ENCODE measurements around the gene TMEM221.

The TMEM221 gene

DNA sequence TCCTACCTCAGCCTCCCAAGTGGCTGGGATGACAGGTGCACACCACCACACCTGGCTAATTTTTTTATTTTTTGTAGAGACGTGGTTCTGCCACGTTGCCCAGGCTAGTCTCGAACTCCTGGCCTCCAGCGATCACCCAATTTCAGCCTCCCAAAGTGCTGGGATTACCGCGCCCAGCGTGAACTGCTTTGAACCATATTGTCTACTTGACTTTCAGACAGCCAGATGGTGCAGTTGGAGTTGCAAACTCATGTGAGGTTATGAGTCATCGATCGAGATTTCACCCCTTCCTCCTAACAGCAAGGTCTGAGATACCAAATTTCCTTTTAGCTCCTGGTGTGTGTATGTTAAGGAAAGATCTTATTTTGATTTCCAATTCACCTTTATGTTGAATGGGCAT, 24.6 kb upstream of the TMEM221 start:
- no peak for DNase-seq (ENCODE audit: low read depth in 2 of 2)

DNA sequence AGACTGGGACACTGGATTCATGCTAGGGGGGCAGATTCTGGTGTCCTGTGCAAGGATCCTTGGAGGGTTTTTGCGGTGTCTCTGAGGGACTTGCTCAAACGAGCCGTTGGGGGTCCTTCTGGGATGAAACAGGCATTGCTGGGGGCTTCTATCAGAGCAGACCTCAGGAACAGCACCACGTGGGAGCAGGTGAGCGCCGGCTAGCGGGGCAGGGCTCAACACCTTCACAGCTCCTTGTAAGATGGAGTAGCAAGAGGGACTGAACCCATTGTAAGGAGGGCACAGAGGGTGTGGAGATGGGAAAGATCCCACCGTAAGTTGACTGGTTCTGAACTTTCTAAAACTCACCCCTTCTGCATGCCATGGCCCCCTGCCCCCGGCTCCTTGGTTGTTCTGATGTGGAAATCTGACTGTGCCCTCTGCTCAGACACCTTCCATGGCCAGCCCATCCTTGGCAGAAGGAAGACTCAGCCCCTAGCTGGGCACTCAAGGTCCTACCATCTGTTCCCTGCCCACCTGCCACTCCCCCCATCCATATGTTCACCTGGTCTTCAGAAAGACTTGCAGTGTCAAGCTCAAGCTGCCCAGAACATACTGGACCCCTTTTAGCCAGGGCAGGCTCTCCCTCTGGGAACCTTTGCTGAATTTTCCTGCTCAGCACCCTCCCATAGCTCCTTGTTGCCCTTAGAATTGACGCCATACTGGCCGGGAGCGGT, 23.1 kb upstream of the TMEM221 start:
- no peak for DNase-seq (ENCODE audit: low read depth in 2 of 2)

DNA sequence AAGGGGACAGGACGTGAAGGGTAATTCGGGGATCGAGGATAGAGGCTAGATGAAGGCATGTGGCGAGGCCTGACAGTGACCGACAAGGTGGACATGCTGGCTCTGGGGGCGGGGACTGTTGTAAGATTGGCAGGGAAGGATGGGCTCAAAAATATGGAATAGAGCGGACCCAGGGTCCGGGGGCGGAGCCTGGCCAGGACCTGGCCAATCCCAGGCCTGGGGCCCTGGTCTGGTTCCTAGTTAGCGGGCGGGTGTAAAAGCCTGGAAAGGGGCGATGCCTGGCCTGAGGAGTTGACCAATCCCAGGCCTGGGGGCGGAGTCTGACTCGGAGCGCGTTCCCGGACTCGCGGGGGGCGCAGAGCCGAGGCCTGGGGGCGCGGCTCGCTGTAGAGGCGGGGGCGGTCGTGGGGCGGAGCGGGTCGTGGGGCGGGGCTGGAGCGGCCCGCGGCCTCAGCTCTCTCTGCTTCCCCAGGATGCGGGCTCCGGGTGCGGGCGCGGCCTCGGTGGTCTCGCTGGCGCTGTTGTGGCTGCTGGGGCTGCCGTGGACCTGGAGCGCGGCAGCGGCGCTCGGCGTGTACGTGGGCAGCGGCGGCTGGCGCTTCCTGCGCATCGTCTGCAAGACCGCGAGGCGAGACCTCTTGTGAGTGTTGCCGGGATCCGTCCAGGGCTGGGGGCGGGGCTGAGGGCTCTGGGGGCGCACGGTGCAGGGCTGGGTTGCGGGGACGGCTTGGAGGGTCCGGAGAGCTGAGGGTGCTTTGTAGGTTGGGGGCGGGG, 21.8 kb upstream of the TMEM221 start, which contains the start of gene SLC27A1:
SLC27A1 (plus strand) TSS at position 457 of the 774 bp plus-strand sequence; CDS start at position 474, 17 bp downstream.
- peak; percentile 77 to 78 for DNase-seq (ENCODE audit: low read depth in 2 of 2)

GRCh38 chr19:17469481-17470067, 21.1 kb upstream of the TMEM221 start:
- peak; percentile 84 to 87 for DNase-seq (ENCODE audit: low read depth in 2 of 2)

DNA sequence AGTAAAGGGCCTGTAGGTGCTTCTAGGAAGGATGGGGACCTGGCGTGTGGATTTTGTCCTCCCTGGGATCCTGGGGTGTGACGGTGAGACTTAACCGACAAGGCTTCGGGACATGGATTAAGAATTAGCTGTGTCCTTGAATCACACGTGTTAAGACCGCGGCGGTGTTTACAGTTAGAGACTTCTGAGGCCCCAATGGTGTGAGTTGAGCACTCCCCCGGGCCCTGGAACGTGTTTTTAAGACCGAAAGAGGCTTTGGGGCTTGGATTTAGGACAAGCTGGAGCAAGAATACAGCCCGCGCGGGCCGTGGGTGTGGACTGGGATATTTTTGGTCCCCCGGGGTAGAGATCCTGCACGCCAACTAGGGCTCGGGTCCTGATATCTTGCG, 20.6 kb upstream of the TMEM221 start:
- no peak for DNase-seq (ENCODE audit: low read depth in 2 of 2)

DNA sequence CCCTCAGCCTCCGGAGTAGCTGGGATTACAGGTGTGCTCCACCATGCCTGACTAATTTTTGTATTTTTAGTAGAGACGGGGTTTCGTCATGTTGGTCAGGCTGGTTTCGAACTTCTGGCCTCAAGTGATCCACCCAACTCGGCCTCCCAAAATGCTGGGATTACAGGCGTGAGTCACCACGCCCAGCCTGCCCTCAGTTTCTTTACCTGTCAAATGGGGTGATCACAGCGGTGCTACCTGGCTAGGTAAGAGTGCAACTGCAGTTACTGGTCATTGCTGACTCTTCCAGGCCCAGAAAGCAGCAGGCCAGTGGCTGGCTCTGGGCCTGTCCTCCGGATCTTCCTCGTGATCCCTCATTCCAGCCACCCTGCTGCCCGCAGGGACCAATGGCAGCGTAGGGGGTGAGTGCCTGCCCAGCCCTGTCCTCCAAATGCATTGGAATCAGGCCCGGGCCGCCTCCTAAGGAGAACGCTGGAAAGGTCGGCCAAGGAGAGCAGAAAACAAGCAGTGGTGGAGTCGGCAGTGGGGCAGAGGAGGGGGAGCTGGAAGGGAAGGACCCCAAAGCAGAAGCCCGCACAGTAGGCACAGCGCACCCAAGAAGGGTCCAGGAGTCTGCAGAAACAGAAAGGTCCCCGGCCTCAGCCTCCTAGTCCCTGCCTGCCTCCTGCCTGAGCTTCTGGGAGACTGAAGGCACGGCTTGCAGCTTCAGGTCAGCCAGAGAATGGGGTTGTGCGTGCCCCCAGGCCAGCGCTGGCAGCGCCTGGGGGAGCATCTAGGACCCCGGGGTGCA, 20.0 kb upstream of the TMEM221 start:
- no peak for DNase-seq (ENCODE audit: low read depth in 2 of 2)

DNA sequence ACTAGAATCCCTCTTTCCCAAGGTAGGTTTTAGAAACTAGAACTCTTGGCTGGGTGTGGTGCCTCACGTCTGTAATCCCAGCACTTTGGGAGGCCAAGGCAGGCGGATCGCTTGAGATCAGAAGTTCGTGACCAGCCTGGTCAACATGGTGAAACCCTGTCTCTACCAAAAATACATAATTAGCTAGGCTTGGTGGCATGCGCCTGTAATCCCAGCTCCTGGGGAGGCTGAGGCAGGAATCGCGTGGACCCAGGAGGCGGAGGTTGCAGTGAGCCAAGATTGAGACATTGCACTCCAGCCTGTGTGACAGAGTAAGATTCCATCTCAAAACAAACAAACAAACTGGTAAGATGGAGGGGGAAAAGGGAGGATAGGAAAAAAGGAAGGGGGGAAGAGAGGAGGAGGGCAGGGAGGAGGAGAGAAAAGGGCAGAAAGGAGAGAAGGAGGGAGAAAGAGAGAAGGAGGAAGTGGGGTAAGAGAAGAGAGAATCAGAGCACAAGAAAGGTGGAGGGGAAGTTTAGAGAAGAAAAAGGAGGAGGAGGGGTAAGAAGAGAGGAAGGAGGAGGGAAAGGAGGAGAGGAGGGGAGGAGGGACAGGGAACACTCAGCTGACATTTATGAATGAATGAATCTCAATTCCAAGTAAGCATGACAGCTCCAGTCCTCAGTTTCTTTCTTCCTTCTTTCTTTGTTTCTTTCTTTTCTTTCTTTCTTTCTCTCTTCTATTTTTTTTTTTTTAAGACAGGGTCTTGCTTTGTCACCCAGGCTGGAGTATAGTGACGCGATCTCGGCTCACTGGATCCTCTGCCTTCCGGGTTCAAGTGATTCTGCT, 19.2 kb upstream of the TMEM221 start:
- DNase-seq (ENCODE audit: low read depth in 2 of 2): no peak

GRCh38 chr19:17466487-17466850, 18.0 kb upstream of the TMEM221 start:
- no peak for DNase-seq (ENCODE audit: low read depth in 2 of 2)

DNA sequence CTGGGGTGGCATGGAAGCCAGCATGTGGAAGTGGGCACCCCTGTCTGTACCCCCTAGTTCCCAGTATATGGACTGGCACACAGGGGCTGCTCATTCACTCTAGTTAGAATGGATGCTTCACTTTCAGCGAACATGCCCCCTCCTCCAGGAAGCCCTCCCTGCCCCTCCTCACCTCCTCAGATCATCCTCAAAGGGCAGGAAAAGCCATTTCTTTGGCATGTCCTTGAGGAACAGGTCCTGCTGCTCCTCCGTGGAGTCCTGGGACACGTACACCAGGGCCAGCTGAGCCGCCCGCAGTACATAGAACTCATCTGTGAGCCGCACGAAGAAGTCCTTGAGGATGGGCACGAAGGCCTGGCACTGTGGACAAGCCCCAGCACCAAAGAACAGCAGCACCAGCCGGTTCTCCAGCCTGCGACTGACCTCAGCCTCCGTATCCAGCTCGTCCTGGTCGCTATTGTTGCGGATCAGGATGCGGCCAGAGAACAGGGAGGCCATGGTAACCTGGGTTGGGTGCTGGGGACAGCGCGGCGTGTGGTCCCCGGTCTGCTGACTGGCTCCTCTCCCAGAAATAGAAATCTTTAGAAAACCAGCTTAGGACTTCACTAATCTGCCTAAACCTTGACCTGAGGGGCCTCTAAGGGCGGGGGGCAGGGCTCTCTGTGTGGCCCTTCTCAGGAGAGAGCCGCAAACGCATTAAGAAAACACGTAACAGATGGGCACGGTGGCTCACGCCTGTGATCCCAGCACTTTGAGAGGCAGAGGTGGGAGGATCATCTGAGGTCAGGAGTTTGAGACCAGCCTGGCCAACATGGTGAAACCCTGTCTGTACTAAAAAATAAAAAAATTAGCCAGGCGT, 12.1 kb upstream of the TMEM221 start, which contains the start of gene NXNL1:
NXNL1 (minus strand) TSS at position 555 of the 859 bp plus-strand sequence; CDS start at position 498, 57 bp downstream.
- no peak for DNase-seq (ENCODE audit: low read depth in 2 of 2)

DNA sequence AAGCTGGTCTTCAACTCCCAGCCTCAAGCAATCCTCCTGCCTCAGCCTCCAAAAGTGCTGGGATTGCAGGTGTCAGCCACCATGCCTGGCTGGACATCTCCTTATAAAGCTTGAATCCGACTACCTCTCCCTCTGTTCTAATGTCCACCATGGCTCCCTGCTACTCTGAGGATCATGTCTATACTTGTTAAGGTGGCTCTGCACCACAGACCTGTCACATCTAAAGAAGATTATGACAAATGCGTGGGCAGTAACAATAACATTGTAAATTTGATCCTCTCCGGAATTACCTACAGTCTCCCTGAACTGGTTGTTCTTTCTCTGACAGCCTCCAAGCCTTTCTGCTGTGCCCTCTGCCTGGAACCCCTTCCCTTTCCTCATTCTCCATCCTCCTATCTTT, 10.5 kb upstream of the TMEM221 start:
- no peak for DNase-seq (ENCODE audit: low read depth in 2 of 2)

- no peak for DNase-seq (ENCODE audit: low read depth in 2 of 2)
Measured at GRCh38 chr19:17457616-17458015, 9.1 kb upstream of the TMEM221 start.

- no peak for DNase-seq (ENCODE audit: low read depth in 2 of 2)
Measured at GRCh38 chr19:17456127-17456526, 7.7 kb upstream of the TMEM221 start.

DNA sequence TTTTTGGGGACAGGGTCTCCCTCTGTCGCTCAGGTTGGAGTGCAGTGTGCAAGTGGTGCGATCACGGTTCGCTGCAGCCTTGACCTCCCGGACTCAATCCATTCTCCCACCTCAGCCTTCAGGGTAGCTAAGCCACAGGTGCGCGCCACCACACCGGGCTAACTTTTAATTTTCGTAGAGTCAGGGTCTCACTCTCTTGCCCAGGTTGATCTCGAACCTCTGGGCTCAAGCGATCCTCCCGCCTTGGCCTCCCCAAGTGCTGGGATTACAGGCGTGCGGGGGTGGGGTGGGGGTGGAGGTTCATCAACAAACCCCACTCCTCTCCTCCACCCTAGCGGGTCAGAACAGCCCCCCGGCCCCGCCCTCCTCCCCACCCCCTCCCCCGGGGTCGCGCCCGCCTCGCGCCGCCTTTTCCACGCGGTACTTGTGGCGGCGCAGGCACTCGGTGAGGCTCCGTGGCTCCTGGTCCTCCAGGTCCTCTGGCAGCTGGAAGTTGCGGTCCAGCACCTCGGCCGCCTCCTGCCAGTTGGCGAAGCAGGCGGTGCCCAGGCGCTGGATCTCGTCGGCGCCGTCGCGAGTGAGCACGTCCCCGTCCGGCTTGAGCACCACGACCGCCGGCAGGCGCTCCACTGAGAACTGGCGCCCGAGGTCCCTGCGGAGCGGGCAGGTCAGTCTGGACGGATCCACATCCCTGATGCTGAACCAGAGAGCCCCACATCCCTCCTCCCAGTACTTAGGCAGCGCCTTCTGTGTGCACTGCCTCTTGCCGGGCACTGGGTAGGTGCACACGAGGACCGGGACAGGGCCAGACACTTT, 7.0 kb upstream of the TMEM221 start:
- DNase-seq (ENCODE audit: low read depth in 2 of 2): no peak

- DNase-seq (ENCODE audit: low read depth in 2 of 2): no peak
Measured at GRCh38 chr19:17454576-17455071, 6.2 kb upstream of the TMEM221 start.

GRCh38 chr19:17451820-17452219, 3.4 kb upstream of the TMEM221 start:
- no peak for DNase-seq (ENCODE audit: low read depth in 2 of 2)

GRCh38 chr19:17450264-17451075, 2.0 kb upstream of the TMEM221 start:
- DNase-seq (ENCODE audit: low read depth in 2 of 2): no peak

DNA sequence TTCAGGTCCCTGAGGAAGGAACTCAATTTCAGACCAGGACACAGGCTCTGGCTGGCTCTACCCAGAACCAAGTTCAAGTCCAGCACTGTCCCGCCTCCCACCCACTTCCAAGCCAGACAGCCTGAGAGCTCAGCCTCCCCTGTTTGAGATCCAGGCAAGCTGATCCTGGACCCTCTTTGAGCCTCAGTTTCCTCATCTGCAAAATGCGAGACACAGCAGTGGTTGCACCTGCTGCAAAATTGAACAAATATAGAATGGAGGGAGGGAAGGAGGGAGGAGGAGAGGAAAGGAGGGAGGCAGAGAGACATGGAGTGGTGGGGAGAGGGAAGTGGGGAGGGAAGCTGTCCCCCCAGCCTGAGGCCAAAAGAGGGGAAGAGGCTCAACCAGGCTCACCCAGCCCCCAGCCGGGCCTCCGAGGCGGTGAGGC, 751 bp downstream of the TMEM221 start:
- DNase-seq (ENCODE audit: low read depth in 2 of 2): no peak

GRCh38 chr19:17445526-17446165, 2.8 kb downstream of the TMEM221 start:
- DNase-seq (ENCODE audit: low read depth in 2 of 2): no peak
